T-helper 2 cell treated with Interferon-gamma antibody and Interleukin-4, amounts not matched to agents 5 μg/mL and 100 μg/mL, for 36 hours (primary cell): ENCODE data around the gene EME1.
"Not testable (repeated sequence)": the region's sequence is repeated elsewhere in the genome, so short reads cannot be mapped to it uniquely, and the experiment has no call there.

Experiments
- DNase-seq: peaks from one replicate; pipeline ENCODE4 v3.0.0; 2021; ENCODE audit warnings: low spot score
- H3K27ac Mint-ChIP-seq: one replicate; pipeline ENCODE4 v1.8.0; 2021; ENCODE audit warnings: mild to moderate bottlenecking, mixed read lengths
- H3K27me3 Mint-ChIP-seq: one replicate; pipeline ENCODE4 v1.8.0; 2021; ENCODE audit warnings: low read depth, mixed read lengths
- H3K36me3 Mint-ChIP-seq: one replicate; pipeline ENCODE4 v1.8.0; 2021; ENCODE audit warnings: low read depth, mixed read lengths
- H3K4me1 Mint-ChIP-seq: one replicate; pipeline ENCODE4 v1.8.0; 2021; ENCODE audit warnings: low read depth, mixed read lengths
- H3K4me3 Mint-ChIP-seq: one replicate; pipeline ENCODE4 v1.8.0; 2022; ENCODE audit warnings: mild to moderate bottlenecking, moderate library complexity, mixed read lengths
- H3K9me3 Mint-ChIP-seq: one replicate; pipeline ENCODE4 v1.8.0; 2021; ENCODE audit warnings: mixed read lengths

EME1 gene, protein sequence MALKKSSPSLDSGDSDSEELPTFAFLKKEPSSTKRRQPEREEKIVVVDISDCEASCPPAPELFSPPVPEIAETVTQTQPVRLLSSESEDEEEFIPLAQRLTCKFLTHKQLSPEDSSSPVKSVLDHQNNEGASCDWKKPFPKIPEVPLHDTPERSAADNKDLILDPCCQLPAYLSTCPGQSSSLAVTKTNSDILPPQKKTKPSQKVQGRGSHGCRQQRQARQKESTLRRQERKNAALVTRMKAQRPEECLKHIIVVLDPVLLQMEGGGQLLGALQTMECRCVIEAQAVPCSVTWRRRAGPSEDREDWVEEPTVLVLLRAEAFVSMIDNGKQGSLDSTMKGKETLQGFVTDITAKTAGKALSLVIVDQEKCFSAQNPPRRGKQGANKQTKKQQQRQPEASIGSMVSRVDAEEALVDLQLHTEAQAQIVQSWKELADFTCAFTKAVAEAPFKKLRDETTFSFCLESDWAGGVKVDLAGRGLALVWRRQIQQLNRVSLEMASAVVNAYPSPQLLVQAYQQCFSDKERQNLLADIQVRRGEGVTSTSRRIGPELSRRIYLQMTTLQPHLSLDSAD

GRCh38 chr17:50372758-50373556 lies at the start of gene EME1, which contains the start of gene MRPL27:
Gene EME1, plus strand, starts transcription at chr17:50373229. Its CDS starts 1,980 bp downstream, at chr17:50375209.
Gene MRPL27, minus strand, starts transcription at chr17:50373184. Its CDS starts 14 bp downstream, at chr17:50373170.
- Mint-ChIP-seq H3K4me3 (peak within 1 kb of the TSS; percentile 95), H3K36me3 (peaks cover 41% of the 10 kb centered on the region), H3K27me3 (no peaks in the 10 kb centered on the region)

DNA sequence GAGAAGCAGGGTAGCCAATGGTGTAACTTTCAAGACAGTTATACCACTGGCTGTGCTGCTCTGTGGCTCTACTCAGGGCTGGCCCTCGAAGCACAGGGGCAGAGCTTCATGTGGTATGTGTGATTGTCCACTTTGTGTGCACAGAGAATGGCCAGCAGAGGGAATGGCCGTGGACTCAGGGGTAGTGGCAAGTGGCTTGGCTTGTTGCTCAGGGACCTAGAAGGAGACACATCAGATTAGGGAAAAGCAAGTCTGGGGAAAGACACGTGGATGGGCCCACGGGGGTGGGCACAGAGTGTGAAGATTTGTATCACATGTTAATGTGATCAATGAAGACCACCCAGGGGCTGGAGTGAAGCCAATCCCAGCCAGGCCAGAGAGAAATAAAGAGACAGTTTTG lies 47.1 kb upstream of the EME1 start:
- Mint-ChIP-seq H3K4me1 (peaks cover 15% of the 10 kb centered on the region), H3K9me3 (no peaks in the 10 kb centered on the region), H3K27me3 (no peaks in the 10 kb centered on the region), H3K36me3 (no peaks in the 10 kb centered on the region), H3K4me3 (no peak overlapping the region), H3K27ac (no peak overlapping the region)
- DNase-seq = no peak

More at GRCh38 chr17:50372758-50373556, at the start of gene EME1, which contains the start of gene MRPL27:
- DNase-seq = peak; percentile 85
- Mint-ChIP-seq H3K27ac (peak within 1 kb of the TSS; percentile 99), H3K4me1 (peaks cover 23% of the 10 kb centered on the region), H3K9me3 (no peaks in the 10 kb centered on the region)

GRCh38 chr17:50326831-50327364 lies 46.1 kb upstream of the EME1 start:
- Mint-ChIP-seq H3K27me3 (no peaks in the 10 kb centered on the region), H3K36me3 (no peaks in the 10 kb centered on the region), H3K4me3 (peak overlapping the region; percentile 54), H3K4me1 (peaks cover 18% of the 10 kb centered on the region), H3K27ac (peak overlapping the region; percentile 83), H3K9me3 (no peaks in the 10 kb centered on the region)
- peak; percentile 59 for DNase-seq

DNA sequence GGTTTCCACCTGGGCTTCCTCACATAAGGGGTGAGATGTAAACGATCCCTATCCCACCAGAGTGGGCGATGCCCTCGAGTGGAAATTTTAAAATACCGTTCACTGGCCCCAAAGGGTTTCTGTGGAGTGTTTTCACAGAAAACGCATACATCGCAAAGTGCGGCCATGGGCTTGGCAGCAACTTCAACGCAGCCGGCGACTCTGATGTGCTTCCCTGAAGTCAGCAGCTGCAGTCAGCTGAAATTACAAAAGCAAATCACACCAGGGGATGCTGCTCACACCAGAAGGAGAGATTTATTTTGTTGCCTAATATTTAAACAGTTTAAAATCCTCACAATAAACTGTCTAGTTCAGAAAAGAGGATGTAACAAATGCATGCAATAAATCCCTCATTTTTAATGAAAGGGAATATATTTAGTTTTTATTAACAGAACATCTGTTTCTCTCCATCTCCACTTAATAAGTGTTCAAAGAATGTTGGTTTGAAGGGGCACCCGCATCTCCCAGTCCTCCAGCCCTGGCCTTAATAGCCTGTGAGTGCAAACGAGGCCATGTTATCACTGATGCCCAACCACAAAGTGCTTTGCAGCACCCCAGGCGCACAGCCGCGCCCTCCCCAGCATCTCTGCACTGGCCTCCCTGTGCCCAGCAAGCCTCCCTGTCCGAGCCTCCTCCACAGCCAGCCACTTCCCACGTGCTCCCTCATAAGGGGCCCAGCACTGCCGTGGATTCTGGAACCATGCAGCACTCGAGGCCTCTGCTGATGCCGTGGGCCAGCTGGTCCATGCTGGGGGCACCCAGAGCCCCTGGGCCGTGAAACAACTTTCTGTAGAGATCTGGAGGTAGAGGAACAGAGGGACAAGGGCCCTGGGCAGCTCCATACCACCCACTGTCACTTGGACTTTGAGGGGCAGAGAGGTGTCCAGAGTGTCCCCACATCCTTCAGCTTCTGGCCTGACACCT lies 44.4 kb upstream of the EME1 start:
- Mint-ChIP-seq H3K36me3 (no peaks in the 10 kb centered on the region), H3K9me3 (no peaks in the 10 kb centered on the region), H3K27me3 (no peaks in the 10 kb centered on the region), H3K4me3 (no peak overlapping the region), H3K27ac (no peak overlapping the region), H3K4me1 (peaks cover 26% of the 10 kb centered on the region)
- DNase-seq = no peak

- Mint-ChIP-seq H3K27me3 (no peaks in the 10 kb centered on the region), H3K4me1 (peaks cover 29% of the 10 kb centered on the region), H3K27ac (no peak overlapping the region), H3K36me3 (no peaks in the 10 kb centered on the region), H3K9me3 (no peaks in the 10 kb centered on the region), H3K4me3 (no peak overlapping the region)
- no peak for DNase-seq
Observed at GRCh38 chr17:50329716-50330115, 43.3 kb upstream of the EME1 start.

GRCh38 chr17:50330151-50330775 lies 42.8 kb upstream of the EME1 start:
- Mint-ChIP-seq H3K27me3 (no peaks in the 10 kb centered on the region), H3K36me3 (no peaks in the 10 kb centered on the region), H3K27ac (no peak overlapping the region), H3K4me3 (no peak overlapping the region), H3K4me1 (peaks cover 29% of the 10 kb centered on the region), H3K9me3 (no peaks in the 10 kb centered on the region)
- no peak for DNase-seq

DNA sequence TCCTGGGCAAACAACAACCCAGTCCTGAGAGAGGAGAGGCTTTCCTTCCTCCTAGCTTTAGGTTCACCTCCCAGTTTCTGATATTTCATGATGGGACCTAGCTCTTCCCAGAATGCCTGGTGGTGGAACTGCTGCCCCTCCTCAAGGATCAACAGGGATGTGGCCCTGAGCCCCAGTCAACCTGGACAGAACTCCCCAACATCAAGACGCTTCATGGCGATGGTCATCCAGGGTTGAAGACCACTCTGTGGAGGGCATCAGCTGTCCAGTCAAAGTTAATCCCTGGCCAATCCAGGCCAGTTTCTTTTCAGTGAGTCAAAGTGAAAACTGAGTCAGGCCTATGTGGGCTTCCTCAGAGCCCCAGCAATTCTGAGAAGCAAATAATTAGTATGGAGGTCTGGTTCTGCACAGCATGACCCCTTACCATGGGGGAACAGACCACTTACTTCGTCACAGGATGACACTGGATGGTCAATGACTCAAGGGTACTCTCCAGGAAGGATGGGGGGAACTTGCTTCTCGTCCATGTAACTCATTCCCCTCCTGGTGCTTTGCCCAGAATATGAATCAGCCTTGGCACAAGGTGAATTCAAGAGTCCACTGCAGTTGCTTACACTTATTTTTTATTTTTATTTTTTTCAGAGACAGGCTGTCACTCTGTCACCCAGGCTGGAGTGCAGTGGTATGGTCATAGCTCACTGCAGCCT lies 41.8 kb upstream of the EME1 start:
- H3K27ac Mint-ChIP-seq = peak overlapping the region; percentile 36
- no peaks in the 10 kb centered on the region for H3K27me3 Mint-ChIP-seq
- H3K4me3 Mint-ChIP-seq = no peak overlapping the region
- H3K4me1 Mint-ChIP-seq = peaks cover 26% of the 10 kb centered on the region
- no peaks in the 10 kb centered on the region for H3K9me3 Mint-ChIP-seq
- DNase-seq = peak; percentile 65
- H3K36me3 Mint-ChIP-seq = no peaks in the 10 kb centered on the region

DNA sequence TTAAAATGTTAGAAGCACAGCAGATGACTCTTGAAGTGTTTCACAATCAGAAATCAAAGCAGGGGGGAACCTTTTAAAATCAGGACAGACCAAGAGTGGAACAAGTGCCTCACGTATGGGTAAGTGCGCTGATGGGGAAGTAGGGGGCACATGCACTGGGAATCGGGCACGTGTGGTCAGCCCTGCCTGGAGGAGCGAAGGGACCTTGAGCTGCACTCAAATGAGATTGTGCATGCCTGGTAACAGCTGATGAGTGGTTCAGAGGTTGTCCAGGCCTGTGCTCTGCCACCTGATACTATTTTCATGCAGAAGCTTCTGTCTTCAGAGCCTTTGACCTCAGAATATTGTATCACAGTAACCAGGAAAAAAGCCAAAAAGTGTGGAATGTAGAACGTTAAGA lies 40.8 kb upstream of the EME1 start:
- no peak for DNase-seq
- no peaks in the 10 kb centered on the region for H3K9me3 Mint-ChIP-seq
- no peaks in the 10 kb centered on the region for H3K36me3 Mint-ChIP-seq
- peaks cover 21% of the 10 kb centered on the region for H3K4me1 Mint-ChIP-seq
- no peak overlapping the region for H3K27ac Mint-ChIP-seq
- no peak overlapping the region for H3K4me3 Mint-ChIP-seq
- H3K27me3 Mint-ChIP-seq = no peaks in the 10 kb centered on the region

GRCh38 chr17:50333291-50334057 lies 39.6 kb upstream of the EME1 start:
- H3K27me3 Mint-ChIP-seq, DNase-seq, H3K9me3 Mint-ChIP-seq, H3K36me3 Mint-ChIP-seq: not testable (repeated sequence)
- H3K27ac Mint-ChIP-seq = peak overlapping the region; percentile 60
- peak overlapping the region; percentile 56 for H3K4me3 Mint-ChIP-seq
- H3K4me1 Mint-ChIP-seq = peaks cover 21% of the 10 kb centered on the region

- H3K4me3 Mint-ChIP-seq = no peak overlapping the region
- no peak overlapping the region for H3K27ac Mint-ChIP-seq
- DNase-seq = no peak
- H3K27me3 Mint-ChIP-seq = no peaks in the 10 kb centered on the region
- H3K9me3 Mint-ChIP-seq = peaks cover 15% of the 10 kb centered on the region
- peaks cover 9% of the 10 kb centered on the region for H3K4me1 Mint-ChIP-seq
- H3K36me3 Mint-ChIP-seq = no peaks in the 10 kb centered on the region
Observed at GRCh38 chr17:50337956-50338355, 35.1 kb upstream of the EME1 start.

DNA sequence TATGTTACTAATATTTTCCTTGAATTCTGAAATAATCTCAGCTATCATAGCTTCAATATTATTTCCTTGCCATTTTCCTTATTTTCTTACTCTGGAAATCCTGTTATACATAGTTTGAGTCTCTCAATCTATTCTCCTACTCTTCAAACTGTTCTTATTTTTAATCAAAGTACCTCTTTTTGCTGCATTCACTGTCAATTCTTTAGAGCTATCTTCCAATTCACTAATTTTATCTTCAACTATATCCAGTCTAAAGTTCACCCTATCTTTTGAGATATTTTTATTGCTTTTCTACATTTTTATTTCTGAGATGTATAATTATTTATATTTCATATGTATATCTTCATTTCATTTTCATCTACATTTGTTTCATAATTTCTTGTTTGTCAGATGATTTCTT lies 34.4 kb upstream of the EME1 start:
- DNase-seq = no peak
- H3K36me3 Mint-ChIP-seq = no peaks in the 10 kb centered on the region
- H3K4me3 Mint-ChIP-seq = no peak overlapping the region
- H3K9me3 Mint-ChIP-seq = peaks cover 15% of the 10 kb centered on the region
- H3K4me1 Mint-ChIP-seq = peaks cover 4% of the 10 kb centered on the region
- no peak overlapping the region for H3K27ac Mint-ChIP-seq
- H3K27me3 Mint-ChIP-seq = no peaks in the 10 kb centered on the region

DNA sequence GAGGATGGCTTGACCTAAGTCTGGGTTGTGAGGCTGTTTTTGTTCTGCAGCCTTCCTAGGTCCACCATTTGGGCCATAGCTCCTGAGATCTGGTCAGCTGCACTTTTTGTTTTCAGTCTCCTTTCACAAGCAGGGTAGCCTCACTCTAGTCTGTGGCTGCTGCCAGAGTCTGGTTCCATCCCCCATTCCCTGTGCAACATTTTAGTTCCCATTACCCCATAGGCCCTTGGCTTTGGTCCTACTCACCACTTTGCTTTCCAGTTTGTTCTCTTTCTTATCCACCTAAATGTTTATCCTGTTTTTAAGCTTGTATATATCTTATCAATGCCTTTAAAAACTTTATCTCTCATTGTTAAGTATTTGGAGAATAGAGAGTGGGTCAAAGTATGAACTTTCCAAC lies 33.6 kb upstream of the EME1 start:
- Mint-ChIP-seq H3K27me3 (no peaks in the 10 kb centered on the region), H3K4me3 (no peak overlapping the region), H3K36me3 (no peaks in the 10 kb centered on the region), H3K4me1 (peaks cover under 1% of the 10 kb centered on the region), H3K9me3 (peaks cover 15% of the 10 kb centered on the region), H3K27ac (no peak overlapping the region)
- no peak for DNase-seq
